ENCODE data around the gene RETREG3.
A peak's percentile ranks its signal among the peaks of the same experiment; 100 is the strongest.
"Not testable (repeated sequence)": the region's sequence is repeated elsewhere in the genome, so short reads cannot be mapped to it uniquely, and the experiment has no call there.

The RETREG3 gene

DNA sequence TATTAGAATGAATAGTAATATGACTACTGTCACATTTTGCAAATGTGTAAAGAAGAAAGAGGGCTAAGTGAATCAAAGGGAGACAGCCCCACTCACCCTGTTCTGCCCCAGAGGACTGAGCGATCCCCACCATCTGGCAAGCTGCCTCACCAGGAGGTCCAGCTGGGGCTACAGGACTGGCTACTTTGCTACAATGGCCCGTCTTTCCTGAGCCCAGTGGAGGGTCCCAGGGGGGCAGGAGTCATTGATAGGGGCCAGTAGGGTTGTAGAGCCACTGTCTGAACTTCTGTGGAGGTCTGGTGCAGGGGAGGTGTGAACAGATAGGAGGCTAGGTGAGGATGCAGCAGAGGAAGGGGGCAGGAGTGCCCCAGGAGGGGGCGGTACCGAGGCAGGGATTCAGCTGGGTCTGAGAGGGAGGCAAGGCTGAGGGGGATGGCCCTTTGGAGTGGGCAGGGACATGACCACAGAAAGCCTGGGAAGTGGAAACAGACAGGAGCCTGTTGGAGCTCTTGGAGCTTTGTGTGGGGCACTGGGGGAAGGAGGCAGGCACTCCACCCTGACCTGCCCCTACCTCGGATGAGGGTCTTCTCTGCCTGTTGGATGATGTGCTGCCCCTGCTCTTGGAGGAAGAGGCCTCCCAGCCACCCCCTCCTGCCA is 53.1 kb downstream of the RETREG3 start:
- not testable (repeated sequence) for H3K4me1 ChIP-seq (ENCODE audit: insufficient read depth, low read length); H3K9ac ChIP-seq (ENCODE audit: low read depth, low read length); H3K9me3 ChIP-seq (ENCODE audit: control insufficient read depth, insufficient read depth, low read length); H3K36me3 ChIP-seq (ENCODE audit: insufficient read depth, low read length)

DNA sequence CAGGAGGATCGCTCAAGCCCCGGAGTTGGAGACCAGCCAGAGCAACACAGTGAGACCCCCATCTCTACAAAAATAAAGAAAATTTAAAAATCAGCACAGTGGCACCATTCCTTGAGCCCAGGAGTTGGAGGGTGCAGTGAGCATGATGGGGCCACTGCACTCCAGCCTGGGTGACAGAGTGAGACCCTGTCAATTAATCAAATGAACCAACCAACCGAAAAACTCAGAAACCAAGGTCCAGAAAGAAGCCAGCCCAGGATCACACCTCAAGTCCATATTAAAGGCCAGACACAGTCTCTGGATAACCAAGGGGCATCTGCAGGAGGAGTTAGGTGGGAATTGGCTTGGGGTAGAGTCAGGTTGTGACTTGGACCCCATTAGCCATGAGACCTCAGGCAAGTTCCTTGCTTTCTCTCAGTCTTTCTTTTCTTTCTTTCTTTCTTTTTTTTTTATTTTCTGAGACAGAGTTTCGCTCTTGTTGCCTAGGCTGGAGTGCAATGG is 54.0 kb downstream of the RETREG3 start:
- H3K36me3 ChIP-seq (ENCODE audit: insufficient read depth, low read length): no peaks in the 10 kb centered on the region
- peak overlapping the region; percentile 87 for H3K9ac ChIP-seq (ENCODE audit: low read depth, low read length)
- H3K9me3 ChIP-seq (ENCODE audit: control insufficient read depth, insufficient read depth, low read length): no peaks in the 10 kb centered on the region
- H3K4me1 ChIP-seq (ENCODE audit: insufficient read depth, low read length): no peaks in the 10 kb centered on the region; the same call in 1 of the 2 replicates

DNA sequence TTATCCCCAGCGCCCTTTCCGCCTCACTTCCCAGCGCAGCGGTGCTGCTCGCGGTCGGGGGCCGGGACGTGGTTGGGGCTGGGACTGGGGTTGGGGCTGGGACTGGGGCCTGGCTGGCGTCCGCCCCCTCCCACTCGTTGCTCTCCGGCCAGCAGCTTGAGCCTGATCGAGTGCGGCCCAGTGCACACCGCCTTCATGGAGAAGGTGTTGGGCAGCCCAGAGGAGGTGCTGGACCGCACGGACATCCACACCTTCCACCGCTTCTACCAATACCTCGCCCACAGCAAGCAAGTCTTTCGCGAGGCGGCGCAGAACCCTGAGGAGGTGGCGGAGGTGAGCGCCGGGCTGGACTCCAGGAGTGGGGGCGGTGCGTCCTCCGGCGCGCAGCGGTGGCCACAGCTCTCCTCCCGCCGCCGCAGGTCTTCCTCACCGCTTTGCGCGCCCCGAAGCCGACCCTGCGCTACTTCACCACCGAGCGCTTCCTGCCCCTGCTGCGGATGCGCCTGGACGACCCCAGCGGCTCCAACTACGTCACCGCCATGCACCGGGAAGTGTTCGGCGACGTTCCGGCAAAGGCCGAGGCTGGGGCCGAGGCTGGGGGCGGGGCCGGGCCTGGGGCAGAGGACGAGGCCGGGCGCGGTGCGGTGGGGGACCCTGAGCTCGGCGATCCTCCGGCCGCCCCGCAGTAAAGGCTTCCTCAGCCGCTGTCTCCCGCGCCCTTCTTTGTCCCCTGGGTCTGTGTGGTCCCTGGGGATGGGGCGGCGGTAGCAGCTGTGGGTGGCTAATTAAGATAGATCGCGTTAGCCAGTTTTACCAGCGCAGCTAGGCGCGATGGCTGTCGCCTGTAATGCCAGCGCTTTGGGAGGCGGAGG is 54.7 kb downstream of the RETREG3 start:
- H3K36me3 ChIP-seq (ENCODE audit: insufficient read depth, low read length): no peaks in the 10 kb centered on the region
- H3K9me3 ChIP-seq (ENCODE audit: control insufficient read depth, insufficient read depth, low read length): no peaks in the 10 kb centered on the region
- H3K9ac ChIP-seq (ENCODE audit: low read depth, low read length): peak overlapping the region; percentile 87

DNA sequence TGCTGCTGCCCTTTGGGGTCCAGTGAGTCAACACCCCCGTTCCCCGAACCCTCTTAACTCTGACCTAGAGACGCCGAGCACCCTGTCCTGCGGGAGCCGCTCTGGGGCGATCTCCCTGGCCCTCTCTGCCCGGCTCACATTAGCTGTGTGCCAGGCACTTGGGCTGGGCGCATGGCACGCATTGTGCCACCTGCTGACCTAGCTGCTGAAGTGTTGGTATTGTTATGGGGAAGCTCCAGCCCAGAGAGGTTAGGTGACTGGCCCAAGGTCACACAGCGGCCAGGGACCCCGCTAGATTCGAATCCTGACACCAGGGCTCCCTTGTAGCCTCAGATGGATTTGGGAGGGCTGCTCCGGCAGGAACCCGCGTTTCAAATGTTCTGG is 55.3 kb downstream of the RETREG3 start:
- peaks cover 4% of the 10 kb centered on the region; the same call in 1 of the 2 replicates for H3K4me1 ChIP-seq (ENCODE audit: insufficient read depth, low read length)
- H3K36me3 ChIP-seq (ENCODE audit: insufficient read depth, low read length): no peaks in the 10 kb centered on the region
- H3K9me3 ChIP-seq (ENCODE audit: control insufficient read depth, insufficient read depth, low read length): no peaks in the 10 kb centered on the region
- H3K9ac ChIP-seq (ENCODE audit: low read depth, low read length): peak overlapping the region; percentile 87

More for the DNA sequence above, 54.7 kb downstream of the RETREG3 start:
- H3K4me1 ChIP-seq (ENCODE audit: insufficient read depth, low read length): no peaks in the 10 kb centered on the region; the same call in 1 of the 2 replicates

DNA sequence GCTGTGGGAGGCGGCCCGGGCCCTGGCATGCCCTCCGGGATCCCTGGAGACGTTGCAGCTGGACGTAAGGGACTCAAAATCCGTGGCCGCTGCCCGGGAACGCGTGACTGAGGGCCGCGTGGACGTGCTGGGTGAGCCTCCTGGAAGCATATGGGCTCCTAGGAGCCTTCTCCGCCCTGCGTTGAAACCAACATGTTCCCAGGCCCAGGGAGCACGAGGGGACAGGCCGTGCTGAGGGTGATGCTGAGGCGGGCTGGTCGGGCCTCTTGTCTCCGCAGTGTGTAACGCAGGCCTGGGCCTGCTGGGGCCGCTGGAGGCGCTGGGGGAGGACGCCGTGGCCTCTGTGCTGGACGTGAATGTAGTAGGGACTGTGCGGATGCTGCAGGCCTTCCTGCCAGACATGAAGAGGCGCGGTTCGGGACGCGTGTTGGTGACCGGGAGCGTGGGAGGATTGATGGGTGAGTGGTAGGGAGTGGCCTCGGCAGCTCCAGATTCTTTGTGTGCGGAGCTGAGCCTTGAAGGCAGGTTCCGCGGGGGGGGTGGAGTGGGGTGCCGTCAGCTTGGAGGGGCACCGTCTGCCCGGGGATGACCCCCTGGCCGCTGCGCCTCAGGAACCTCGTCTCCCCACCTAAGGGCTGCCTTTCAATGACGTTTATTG is 55.9 kb downstream of the RETREG3 start:
- Histone ChIP-seq H3K9me3 (ENCODE audit: control insufficient read depth, insufficient read depth, low read length) (no peaks in the 10 kb centered on the region), H3K9ac (ENCODE audit: low read depth, low read length) (peak overlapping the region; percentile 87; the same call in 1 of the 2 replicates), H3K36me3 (ENCODE audit: insufficient read depth, low read length) (no peaks in the 10 kb centered on the region), H3K4me1 (ENCODE audit: insufficient read depth, low read length) (peaks cover 5% of the 10 kb centered on the region; the same call in 1 of the 2 replicates)

DNA sequence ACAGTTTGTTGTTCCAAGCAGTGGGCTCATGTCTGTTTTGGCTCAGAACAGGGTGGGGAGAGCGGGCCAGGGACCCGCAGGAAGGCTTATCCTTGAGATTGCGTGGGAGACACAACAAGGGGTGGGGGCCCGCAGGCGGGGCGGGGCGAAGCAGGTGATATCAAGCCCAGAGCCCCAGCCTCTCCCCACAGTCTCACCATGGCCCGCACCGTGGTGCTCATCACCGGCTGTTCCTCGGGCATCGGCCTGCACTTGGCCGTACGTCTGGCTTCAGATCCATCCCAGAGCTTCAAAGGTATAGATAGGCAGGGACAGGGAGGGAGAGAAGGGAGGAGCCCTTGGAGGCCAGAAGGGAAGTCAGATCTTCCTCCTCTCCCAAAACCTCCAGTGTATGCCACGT is 56.4 kb downstream of the RETREG3 start, which contains the start of gene HSD17B1:
Gene HSD17B1 (plus strand): TSS at position 188 of the 400 bp plus-strand sequence. CDS start 11 bp downstream, at position 199.
- H3K9ac ChIP-seq (ENCODE audit: low read depth, low read length): peak within 1 kb of the TSS; percentile 87; the same call in 1 of the 2 replicates
- H3K9me3 ChIP-seq (ENCODE audit: control insufficient read depth, insufficient read depth, low read length); H3K4me1 ChIP-seq (ENCODE audit: insufficient read depth, low read length); H3K36me3 ChIP-seq (ENCODE audit: insufficient read depth, low read length): not testable (repeated sequence)

DNA sequence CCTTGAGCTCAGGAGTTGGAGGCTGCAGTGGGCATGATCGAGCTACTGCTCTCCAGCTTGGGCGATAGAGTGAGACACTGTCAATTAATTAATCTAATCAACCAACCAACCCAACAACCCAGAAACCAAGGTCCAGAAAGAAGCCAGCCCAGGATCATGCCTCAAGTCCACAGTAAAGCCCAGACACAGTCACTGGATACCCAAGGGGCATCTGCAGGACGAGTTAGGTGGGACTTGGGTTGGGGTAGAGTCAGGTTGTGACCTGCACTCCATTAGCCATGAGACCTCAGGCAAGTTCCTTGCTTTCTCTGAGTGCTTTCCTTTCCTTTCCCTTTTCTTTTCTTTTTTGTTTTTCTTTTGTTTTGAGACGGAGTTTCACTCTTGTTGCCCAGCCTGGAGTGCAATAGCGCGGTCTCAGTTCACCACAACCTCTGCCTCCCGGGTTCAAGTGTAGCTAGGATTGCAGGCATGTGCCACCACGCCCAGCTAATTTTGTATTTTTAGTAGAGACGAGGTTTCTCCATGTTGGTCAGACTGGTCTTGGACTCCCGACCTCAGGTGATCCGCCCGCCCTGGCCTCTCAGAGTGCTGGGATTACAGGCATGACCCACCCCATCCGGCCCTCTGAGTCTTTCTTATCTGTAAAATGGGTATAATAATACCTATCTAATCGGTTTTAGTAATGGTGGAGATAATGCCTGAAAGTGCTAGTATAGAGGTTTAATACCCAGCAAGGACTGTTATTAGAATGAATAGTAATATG is 60.0 kb downstream of the RETREG3 start:
- Histone ChIP-seq H3K36me3 (ENCODE audit: insufficient read depth, low read length) (no peaks in the 10 kb centered on the region), H3K9ac (ENCODE audit: low read depth, low read length) (peak overlapping the region; percentile 48), H3K9me3 (ENCODE audit: control insufficient read depth, insufficient read depth, low read length) (no peaks in the 10 kb centered on the region), H3K4me1 (ENCODE audit: insufficient read depth, low read length) (peaks cover 5% of the 10 kb centered on the region; the same call in 1 of the 2 replicates)

DNA sequence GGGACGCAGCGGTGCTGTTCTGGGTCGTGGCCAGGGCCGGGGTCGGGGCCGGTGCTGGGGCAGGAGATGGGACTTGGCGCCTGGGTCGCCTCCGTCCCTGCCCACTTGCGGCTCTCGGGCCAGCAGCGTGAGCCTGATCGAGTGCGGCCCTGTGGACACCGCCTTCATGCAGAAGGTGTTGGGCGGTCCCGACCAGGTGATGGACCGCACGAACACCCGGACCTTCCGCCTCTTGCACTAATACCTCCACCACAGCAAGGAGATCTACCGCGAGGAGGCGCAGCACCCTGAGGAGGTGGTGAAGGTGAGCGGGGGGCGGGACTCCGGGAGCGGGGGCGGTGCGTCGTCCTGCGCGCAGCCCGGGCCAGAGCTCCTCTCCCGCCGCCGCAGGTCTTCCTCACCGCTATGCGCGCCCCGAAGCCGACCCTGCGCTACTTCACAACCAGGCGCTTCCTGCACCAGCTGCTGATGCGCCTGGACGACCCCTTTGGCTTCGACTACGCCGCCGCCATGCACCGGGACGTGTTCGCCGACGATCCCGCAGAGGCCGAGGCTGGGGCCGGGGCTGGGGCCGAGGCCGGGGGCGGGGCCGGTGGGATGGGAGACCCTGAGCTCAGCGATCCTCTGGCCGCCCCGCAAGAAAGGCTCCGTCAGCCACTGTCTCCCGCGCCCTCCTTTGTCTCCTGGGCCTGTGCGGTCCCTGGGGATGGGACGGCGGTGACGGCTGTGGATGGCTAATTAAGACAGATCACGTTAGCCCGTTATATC is 60.9 kb downstream of the RETREG3 start:
- peaks cover 5% of the 10 kb centered on the region; the same call in 1 of the 2 replicates for H3K4me1 ChIP-seq (ENCODE audit: insufficient read depth, low read length)
- peak overlapping the region; percentile 48 for H3K9ac ChIP-seq (ENCODE audit: low read depth, low read length)
- no peaks in the 10 kb centered on the region for H3K36me3 ChIP-seq (ENCODE audit: insufficient read depth, low read length)
- H3K9me3 ChIP-seq (ENCODE audit: control insufficient read depth, insufficient read depth, low read length): no peaks in the 10 kb centered on the region

DNA sequence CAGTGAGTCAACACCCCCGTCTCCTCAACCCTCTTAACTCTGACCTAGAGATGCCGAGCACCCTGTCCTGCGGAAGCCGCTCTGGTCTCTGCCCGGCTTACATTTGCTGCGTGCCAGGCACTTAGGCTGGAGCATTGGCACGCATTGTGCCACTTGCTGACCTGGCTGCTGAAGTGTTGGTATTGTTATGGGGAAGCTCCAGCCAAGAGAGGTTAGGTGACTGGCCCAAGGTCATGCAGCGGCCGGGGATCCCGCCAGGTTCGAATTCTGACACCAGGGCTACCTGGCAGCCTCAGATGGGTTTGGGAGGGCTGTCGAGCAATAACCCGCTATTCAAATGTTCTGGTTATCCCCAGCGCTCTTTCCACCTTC is 61.5 kb downstream of the RETREG3 start:
- H3K4me1 ChIP-seq (ENCODE audit: insufficient read depth, low read length): peaks cover 5% of the 10 kb centered on the region; the same call in 1 of the 2 replicates
- H3K9ac ChIP-seq (ENCODE audit: low read depth, low read length): peak overlapping the region; percentile 48; the same call in 1 of the 2 replicates
- H3K36me3 ChIP-seq (ENCODE audit: insufficient read depth, low read length): no peaks in the 10 kb centered on the region
- no peaks in the 10 kb centered on the region for H3K9me3 ChIP-seq (ENCODE audit: control insufficient read depth, insufficient read depth, low read length)

DNA sequence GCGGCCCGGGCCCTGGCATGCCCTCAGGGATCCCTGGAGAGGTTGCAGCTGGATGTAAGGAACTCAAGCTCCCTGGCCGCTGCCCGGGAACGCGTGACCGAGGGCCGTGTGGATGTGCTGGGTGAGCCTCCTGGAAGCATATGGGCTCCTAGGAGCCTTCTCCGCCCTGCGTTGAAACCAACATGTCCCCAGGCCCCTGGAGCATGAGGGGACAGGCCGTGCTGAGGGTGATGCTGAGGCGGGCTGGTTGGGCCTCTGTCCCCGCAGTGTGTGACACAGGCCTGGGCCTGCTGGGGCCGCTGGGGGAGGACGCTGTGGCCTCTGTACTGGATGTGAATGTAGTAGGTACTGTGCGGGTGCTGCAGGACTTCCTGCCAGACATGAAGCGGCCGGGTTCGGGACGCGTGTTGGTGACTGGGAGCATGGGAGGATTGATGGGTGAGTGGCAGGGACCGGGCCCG is 62.1 kb downstream of the RETREG3 start:
- Histone ChIP-seq H3K36me3 (ENCODE audit: insufficient read depth, low read length) (no peaks in the 10 kb centered on the region), H3K4me1 (ENCODE audit: insufficient read depth, low read length) (peaks cover 5% of the 10 kb centered on the region; the same call in 1 of the 2 replicates), H3K9ac (ENCODE audit: low read depth, low read length) (no peak overlapping the region), H3K9me3 (ENCODE audit: control insufficient read depth, insufficient read depth, low read length) (no peaks in the 10 kb centered on the region)

DNA sequence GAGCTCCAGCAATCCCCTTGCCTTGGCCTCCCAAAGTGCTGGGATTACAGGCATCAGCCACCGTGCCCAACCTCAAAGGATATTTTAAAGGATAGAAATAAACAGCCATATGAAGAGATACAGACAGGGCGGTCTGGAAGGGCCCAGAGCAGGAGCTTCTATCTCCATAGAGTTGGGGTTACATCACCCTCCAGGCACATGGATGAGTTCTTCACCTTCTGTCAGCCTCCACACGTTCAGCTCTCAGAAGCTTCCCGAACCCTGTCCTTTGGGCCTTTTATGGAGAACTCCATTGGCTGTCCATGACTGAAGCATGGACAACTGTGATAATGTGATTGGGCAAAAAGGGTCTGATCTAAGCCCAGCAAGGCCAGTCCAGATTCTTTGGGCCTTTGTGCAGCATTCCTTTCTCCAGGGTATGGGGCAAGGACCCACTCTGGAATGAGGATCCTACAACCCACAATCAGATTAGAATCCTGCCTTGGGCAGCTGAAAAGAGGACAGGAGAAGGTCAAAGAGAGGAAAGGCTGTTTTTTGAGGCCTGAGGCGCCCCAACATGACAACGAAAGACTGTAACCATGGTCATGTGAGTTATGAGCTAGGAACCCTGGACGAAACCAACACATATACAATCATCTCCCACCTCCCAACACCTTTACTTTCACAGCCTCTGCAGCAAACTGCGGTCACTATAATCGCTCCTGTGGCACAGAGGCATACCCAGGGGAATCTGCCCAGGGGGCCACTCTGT is 63.2 kb downstream of the RETREG3 start:
- H3K4me1 ChIP-seq (ENCODE audit: insufficient read depth, low read length); H3K9me3 ChIP-seq (ENCODE audit: control insufficient read depth, insufficient read depth, low read length); H3K36me3 ChIP-seq (ENCODE audit: insufficient read depth, low read length); H3K9ac ChIP-seq (ENCODE audit: low read depth, low read length): not testable (repeated sequence)

DNA sequence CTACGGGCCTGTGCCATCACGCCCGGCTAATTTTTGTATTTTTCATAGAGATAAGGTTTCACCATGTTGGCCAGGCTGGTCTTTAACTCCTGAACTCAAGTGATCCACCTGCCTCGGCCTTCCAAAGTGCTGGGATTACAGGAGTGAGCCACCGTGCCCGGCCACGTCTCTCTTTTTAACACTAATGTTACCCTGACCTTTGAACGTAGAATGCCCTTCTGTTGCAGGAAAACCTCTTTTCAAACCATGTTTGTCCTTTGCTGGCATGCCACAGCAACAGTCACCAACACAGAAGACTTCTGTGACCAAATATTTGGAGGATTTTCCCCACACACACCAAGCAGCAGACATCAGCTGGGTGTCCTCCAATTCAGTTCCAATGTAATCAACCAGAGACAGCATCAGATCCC is 64.3 kb downstream of the RETREG3 start:
- Histone ChIP-seq H3K4me1 (ENCODE audit: insufficient read depth, low read length) (peaks cover 9% of the 10 kb centered on the region; the same call in 1 of the 2 replicates), H3K36me3 (ENCODE audit: insufficient read depth, low read length) (no peaks in the 10 kb centered on the region), H3K9ac (ENCODE audit: low read depth, low read length) (no peak overlapping the region), H3K9me3 (ENCODE audit: control insufficient read depth, insufficient read depth, low read length) (no peaks in the 10 kb centered on the region)

Data from ES-I3 (cell line).